IPS-20b (cell line): ENCODE measurements around the gene FRMD1.

Source experiments
- H3K27ac ChIP-seq: one replicate; pipeline ENCODE4 v1.5.1; 2013; ENCODE audit warnings: low read length
- H3K27me3 ChIP-seq: 2 replicates; pipeline ENCODE4 v1.6.1; 2013; ENCODE audit warnings: mild to moderate bottlenecking, low read length, inconsistent platforms; ENCODE audit not compliant: insufficient read depth
- H3K36me3 ChIP-seq: 2 replicates; pipeline ENCODE4 v1.6.1; 2013; ENCODE audit warnings: low read depth, mild to moderate bottlenecking, inconsistent platforms, low read length, moderate library complexity; ENCODE audit not compliant: insufficient read depth
- H3K4me1 ChIP-seq: 2 replicates; pipeline ENCODE4 v1.6.1; 2013; ENCODE audit warnings: mild to moderate bottlenecking, control low read depth, inconsistent platforms, low read length, moderate library complexity; ENCODE audit not compliant: insufficient read depth
- H3K4me3 ChIP-seq: 2 replicates; pipeline ENCODE4 v1.5.1; 2013; ENCODE audit warnings: mild to moderate bottlenecking, low read length, inconsistent platforms
- H3K9ac ChIP-seq: 2 replicates; pipeline ENCODE4 v1.6.1; 2013; ENCODE audit warnings: low read depth, mild to moderate bottlenecking, inconsistent platforms, low read length, moderate library complexity
- H3K9me3 ChIP-seq: 2 replicates; pipeline ENCODE4 v1.6.1; 2013; ENCODE audit warnings: mild to moderate bottlenecking, low read depth, low read length, inconsistent platforms; ENCODE audit not compliant: insufficient read depth

Gene FRMD1

GRCh38 chr6:168107191-168107983 lies 28.4 kb upstream of the FRMD1 start:
- H3K4me3 ChIP-seq: no peak overlapping the region
- H3K9ac ChIP-seq: no peak overlapping the region
- H3K27ac ChIP-seq: no peak overlapping the region
- H3K27me3 ChIP-seq: peaks cover 18% of the 10 kb centered on the region
- H3K36me3 ChIP-seq: no peaks in the 10 kb centered on the region
- no peaks in the 10 kb centered on the region; the same call in 1 of the 2 replicates for H3K4me1 ChIP-seq
- H3K9me3 ChIP-seq: no peaks in the 10 kb centered on the region

- H3K4me3 ChIP-seq: no peak overlapping the region
Measured at GRCh38 chr6:168106633-168107005, 27.6 kb upstream of the FRMD1 start.

GRCh38 chr6:168105813-168106632 lies 27.0 kb upstream of the FRMD1 start:
- H3K27ac ChIP-seq: no peak overlapping the region
- no peaks in the 10 kb centered on the region for H3K36me3 ChIP-seq
- no peaks in the 10 kb centered on the region for H3K9me3 ChIP-seq
- no peak overlapping the region for H3K4me3 ChIP-seq
- H3K9ac ChIP-seq: no peak overlapping the region
- H3K27me3 ChIP-seq: peaks cover 32% of the 10 kb centered on the region
- H3K4me1 ChIP-seq: no peaks in the 10 kb centered on the region; the same call in 1 of the 2 replicates

More at GRCh38 chr6:168106633-168107005, 27.6 kb upstream of the FRMD1 start:
- Histone ChIP-seq H3K9me3 (no peaks in the 10 kb centered on the region), H3K9ac (no peak overlapping the region), H3K4me1 (no peaks in the 10 kb centered on the region; the same call in 1 of the 2 replicates), H3K27me3 (peaks cover 26% of the 10 kb centered on the region), H3K36me3 (no peaks in the 10 kb centered on the region), H3K27ac (no peak overlapping the region)

- no peaks in the 10 kb centered on the region; the same call in 1 of the 2 replicates for H3K4me1 ChIP-seq
- H3K9ac ChIP-seq: no peak overlapping the region
- no peak overlapping the region for H3K27ac ChIP-seq
- H3K4me3 ChIP-seq: no peak overlapping the region
- peaks cover 45% of the 10 kb centered on the region for H3K27me3 ChIP-seq
- no peaks in the 10 kb centered on the region for H3K9me3 ChIP-seq
- H3K36me3 ChIP-seq: no peaks in the 10 kb centered on the region
Measured at GRCh38 chr6:168104636-168105035, 25.6 kb upstream of the FRMD1 start.

GRCh38 chr6:168103050-168103830 lies 24.2 kb upstream of the FRMD1 start:
- no peak overlapping the region for H3K4me3 ChIP-seq

GRCh38 chr6:168102315-168102985 lies 23.4 kb upstream of the FRMD1 start:
- Histone ChIP-seq H3K9me3 (no peaks in the 10 kb centered on the region), H3K4me3 (no peak overlapping the region; the same call in 1 of the 2 replicates), H3K36me3 (no peaks in the 10 kb centered on the region), H3K9ac (no peak overlapping the region), H3K27ac (no peak overlapping the region), H3K27me3 (peaks cover 56% of the 10 kb centered on the region), H3K4me1 (peaks cover 3% of the 10 kb centered on the region; the same call in 1 of the 2 replicates)

More at GRCh38 chr6:168103050-168103830, 24.2 kb upstream of the FRMD1 start:
- Histone ChIP-seq H3K4me1 (peaks cover 3% of the 10 kb centered on the region; the same call in 1 of the 2 replicates), H3K27ac (no peak overlapping the region), H3K9ac (no peak overlapping the region), H3K27me3 (peaks cover 56% of the 10 kb centered on the region), H3K9me3 (no peaks in the 10 kb centered on the region), H3K36me3 (no peaks in the 10 kb centered on the region)

- Histone ChIP-seq H3K9ac (no peak overlapping the region), H3K9me3 (no peaks in the 10 kb centered on the region), H3K27me3 (peaks cover 56% of the 10 kb centered on the region), H3K4me3 (peak overlapping the region; percentile 50; the same call in 1 of the 2 replicates), H3K27ac (no peak overlapping the region), H3K36me3 (no peaks in the 10 kb centered on the region), H3K4me1 (peaks cover 3% of the 10 kb centered on the region; the same call in 1 of the 2 replicates)
Measured at GRCh38 chr6:168101590-168102314, 22.7 kb upstream of the FRMD1 start.

- Histone ChIP-seq H3K4me3 (peak overlapping the region; percentile 50; the same call in 1 of the 2 replicates), H3K36me3 (no peaks in the 10 kb centered on the region), H3K27ac (no peak overlapping the region), H3K27me3 (peaks cover 56% of the 10 kb centered on the region), H3K9ac (no peak overlapping the region), H3K9me3 (no peaks in the 10 kb centered on the region), H3K4me1 (peaks cover 3% of the 10 kb centered on the region; the same call in 1 of the 2 replicates)
Measured at GRCh38 chr6:168100803-168101589, 22.0 kb upstream of the FRMD1 start.

- H3K4me3 ChIP-seq: no peak overlapping the region
- H3K9me3 ChIP-seq: no peaks in the 10 kb centered on the region
- H3K27ac ChIP-seq: no peak overlapping the region
- peaks cover 3% of the 10 kb centered on the region; the same call in 1 of the 2 replicates for H3K4me1 ChIP-seq
- no peak overlapping the region for H3K9ac ChIP-seq
- no peaks in the 10 kb centered on the region for H3K36me3 ChIP-seq
- H3K27me3 ChIP-seq: peaks cover 56% of the 10 kb centered on the region
Measured at GRCh38 chr6:168100011-168100802, 21.2 kb upstream of the FRMD1 start.
